Breast epithelium (tissue), 3 donors: ENCODE data around the gene TRMU.

Experiments used
- POLR2A ChIP-seq: fragments of 450-650 bp; IDR thresholded peaks from one replicate; pipeline ENCODE4 v1.6.1; 2016; ENCODE audit warnings: antibody characterized with exemption, mild to moderate bottlenecking, moderate library complexity
- POLR2AphosphoS5 ChIP-seq, 3 donors: sonication (generic); formaldehyde crosslinking; IDR thresholded peaks; one replicate each; pipeline ENCODE4 v1.6.1; 2017; ENCODE audit warnings: antibody characterized with exemption in 3 of 3
- TF ChIP-seq, protein P1 (sequence below), 3 donors: fragments of 450-650 bp; IDR thresholded peaks; one replicate each; pipeline ENCODE4 v1.5.1; 2016 to 2017; ENCODE audit warnings: antibody characterized with exemption in 3 of 3, mild to moderate bottlenecking in 3 of 3, moderate library complexity in 3 of 3

DNA sequence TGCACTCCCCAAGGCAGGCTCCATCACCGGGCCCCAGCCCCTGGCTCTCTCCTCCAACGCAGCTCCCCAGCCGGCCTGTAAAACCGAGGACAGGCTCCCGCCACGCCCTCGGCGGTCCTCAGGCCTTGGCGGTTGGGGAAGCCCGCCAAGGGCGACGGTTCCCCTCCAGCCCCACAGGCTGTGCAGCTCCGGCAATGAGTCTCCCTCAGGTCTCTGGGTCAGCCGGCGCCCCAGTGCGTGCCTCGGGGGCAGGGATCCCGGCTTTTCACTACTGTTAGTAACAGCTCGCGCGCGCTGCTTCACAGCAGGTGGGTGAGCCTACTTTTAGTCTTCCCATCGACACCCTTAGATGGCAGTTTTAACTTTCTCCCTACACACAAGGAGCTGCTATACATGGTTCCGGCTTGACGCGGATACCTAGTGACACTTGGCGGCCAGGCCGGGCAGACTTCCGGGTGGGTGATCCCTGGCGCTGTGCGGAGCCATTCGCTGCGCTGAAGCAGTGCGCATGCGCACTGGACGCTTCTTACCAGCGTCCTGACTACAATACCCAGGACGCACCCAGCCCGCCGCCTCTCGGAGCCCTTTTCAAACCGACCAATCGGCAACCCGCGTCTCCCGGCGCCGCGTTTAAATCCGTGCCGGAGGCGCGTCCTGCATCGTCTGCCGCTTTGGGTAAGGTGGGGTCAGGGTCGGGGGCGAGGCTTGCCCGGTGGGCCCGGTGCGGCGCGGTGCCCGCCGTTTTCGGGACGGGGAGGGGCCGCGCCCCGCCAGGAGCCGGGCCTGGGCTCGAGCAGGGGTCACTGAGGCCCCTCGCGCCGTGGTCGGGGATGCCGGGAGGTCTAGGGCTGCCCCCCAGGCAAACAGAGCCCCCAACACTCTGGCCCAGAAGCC, 39.0 kb upstream of the TRMU start, which contains the start of gene GTSE1:
- TF ChIP-seq, protein P1, sequence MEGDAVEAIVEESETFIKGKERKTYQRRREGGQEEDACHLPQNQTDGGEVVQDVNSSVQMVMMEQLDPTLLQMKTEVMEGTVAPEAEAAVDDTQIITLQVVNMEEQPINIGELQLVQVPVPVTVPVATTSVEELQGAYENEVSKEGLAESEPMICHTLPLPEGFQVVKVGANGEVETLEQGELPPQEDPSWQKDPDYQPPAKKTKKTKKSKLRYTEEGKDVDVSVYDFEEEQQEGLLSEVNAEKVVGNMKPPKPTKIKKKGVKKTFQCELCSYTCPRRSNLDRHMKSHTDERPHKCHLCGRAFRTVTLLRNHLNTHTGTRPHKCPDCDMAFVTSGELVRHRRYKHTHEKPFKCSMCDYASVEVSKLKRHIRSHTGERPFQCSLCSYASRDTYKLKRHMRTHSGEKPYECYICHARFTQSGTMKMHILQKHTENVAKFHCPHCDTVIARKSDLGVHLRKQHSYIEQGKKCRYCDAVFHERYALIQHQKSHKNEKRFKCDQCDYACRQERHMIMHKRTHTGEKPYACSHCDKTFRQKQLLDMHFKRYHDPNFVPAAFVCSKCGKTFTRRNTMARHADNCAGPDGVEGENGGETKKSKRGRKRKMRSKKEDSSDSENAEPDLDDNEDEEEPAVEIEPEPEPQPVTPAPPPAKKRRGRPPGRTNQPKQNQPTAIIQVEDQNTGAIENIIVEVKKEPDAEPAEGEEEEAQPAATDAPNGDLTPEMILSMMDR (IDR thresholded peaks at IDR 0.05): no peak
- TF ChIP-seq POLR2A (peak; percentile 34), POLR2AphosphoS5 (IDR thresholded peaks at IDR 0.05) (peak; percentile 71 to 84 (median 80))
